ENCODE measurements around the gene GLI3. TPM values are rescaled to one million over a fixed set of nuclear protein-coding genes. Genes with fewer than 3 reads are reported as not detected.

The GLI3 gene
- total and polyA plus RNA-seq, 3 experiments from 2014 or later = 0.16 to 0.46 (median 0.44) TPM

GRCh38 chr7:42026622-42027197 is 210.3 kb downstream of the GLI3 start:
- CTCF ChIA-PET = interaction anchor here (1.0 kb wide), 1 partner anchor 11 kb away, joined by 3 read pairs; no protein-coding TSS in a partner anchor
- H3K4me3 Mint-ChIP-seq = no peak overlapping the region
- H3K36me3 Mint-ChIP-seq = no peaks in the 10 kb centered on the region
- no peak overlapping the region for H3K27ac Mint-ChIP-seq
- Histone ChIP-seq H3K4me3 (ENCODE audit: low read length) (no peak overlapping the region), H3K36me3 (ENCODE audit: insufficient read depth, low read length) (no peaks in the 10 kb centered on the region), H3K27ac (ENCODE audit: low read depth, low read length) (no peak overlapping the region), H3K9me3 (ENCODE audit: low read length) (no peaks in the 10 kb centered on the region), H3K4me1 (ENCODE audit: insufficient read depth, low read length) (no peaks in the 10 kb centered on the region), H3K27me3 (ENCODE audit: insufficient read depth, low read length, poor library complexity, severe bottlenecking) (no peaks in the 10 kb centered on the region)
- H3K4me1 Mint-ChIP-seq = no peaks in the 10 kb centered on the region
- H3K9me3 Mint-ChIP-seq = peaks cover 0 to 4% (median 0%) of the 10 kb centered on the region in 5 donors
- POLR2A ChIA-PET = no interaction called here
- peaks cover 0 to 5% of the 10 kb centered on the region in 2 donors for H3K27me3 Mint-ChIP-seq
- no peak for DNase-seq

GRCh38 chr7:42025635-42026375 is 211.2 kb downstream of the GLI3 start:
- POLR2A ChIA-PET = no interaction called here
- H3K36me3 Mint-ChIP-seq = no peaks in the 10 kb centered on the region
- no peaks in the 10 kb centered on the region for H3K9me3 ChIP-seq (ENCODE audit: low read length)
- H3K27me3 Mint-ChIP-seq = peaks cover 0 to 5% of the 10 kb centered on the region in 2 donors
- no peaks in the 10 kb centered on the region for H3K4me1 ChIP-seq (ENCODE audit: insufficient read depth, low read length)
- CTCF ChIA-PET = interaction anchor here (1.0 kb wide), 1 partner anchor 10 kb away, joined by 3 read pairs; no protein-coding TSS in a partner anchor
- no peaks in the 10 kb centered on the region for H3K4me1 Mint-ChIP-seq
- DNase-seq = no peak
- H3K4me3 Mint-ChIP-seq = no peak overlapping the region
- no peak overlapping the region for H3K4me3 ChIP-seq (ENCODE audit: low read length)
- H3K27ac Mint-ChIP-seq = no peak overlapping the region
- H3K27me3 ChIP-seq (ENCODE audit: insufficient read depth, low read length, poor library complexity, severe bottlenecking) = no peaks in the 10 kb centered on the region
- H3K27ac ChIP-seq (ENCODE audit: low read depth, low read length) = no peak overlapping the region
- no peaks in the 10 kb centered on the region for H3K36me3 ChIP-seq (ENCODE audit: insufficient read depth, low read length)
- peaks cover 0 to 4% (median 0%) of the 10 kb centered on the region in 5 donors for H3K9me3 Mint-ChIP-seq

- no peak overlapping the region for H3K27ac ChIP-seq (ENCODE audit: low read depth, low read length)
- no peak for DNase-seq
- Mint-ChIP-seq H3K4me1 (no peaks in the 10 kb centered on the region), H3K27ac (no peak overlapping the region), H3K36me3 (no peaks in the 10 kb centered on the region), H3K4me3 (no peak overlapping the region), H3K27me3 (peaks cover 2 to 4% of the 10 kb centered on the region in 2 donors), H3K9me3 (peaks cover 0 to 2% (median 0%) of the 10 kb centered on the region in 5 donors)
- CTCF ChIA-PET = no interaction called here
- POLR2A ChIA-PET = no interaction called here
- no peaks in the 10 kb centered on the region for H3K27me3 ChIP-seq (ENCODE audit: insufficient read depth, low read length, poor library complexity, severe bottlenecking)
- H3K4me1 ChIP-seq (ENCODE audit: insufficient read depth, low read length) = no peaks in the 10 kb centered on the region
- H3K36me3 ChIP-seq (ENCODE audit: insufficient read depth, low read length) = no peaks in the 10 kb centered on the region
- no peaks in the 10 kb centered on the region for H3K9me3 ChIP-seq (ENCODE audit: low read length)
- H3K4me3 ChIP-seq (ENCODE audit: low read length) = no peak overlapping the region
Measured at GRCh38 chr7:42024537-42024936, 212.5 kb downstream of the GLI3 start.

GRCh38 chr7:42023262-42023661 is 213.7 kb downstream of the GLI3 start:
- no peaks in the 10 kb centered on the region for H3K27me3 ChIP-seq (ENCODE audit: insufficient read depth, low read length, poor library complexity, severe bottlenecking)
- no peak for DNase-seq
- Mint-ChIP-seq H3K9me3 (peaks cover 0 to 5% (median under 1%) of the 10 kb centered on the region in 5 donors), H3K27ac (no peak overlapping the region), H3K4me3 (no peak overlapping the region), H3K36me3 (no peaks in the 10 kb centered on the region), H3K27me3 (peaks cover 1 to 5% of the 10 kb centered on the region in 2 donors), H3K4me1 (no peaks in the 10 kb centered on the region)
- no peaks in the 10 kb centered on the region for H3K4me1 ChIP-seq (ENCODE audit: insufficient read depth, low read length)
- no peak overlapping the region for H3K4me3 ChIP-seq (ENCODE audit: low read length)
- H3K36me3 ChIP-seq (ENCODE audit: insufficient read depth, low read length) = no peaks in the 10 kb centered on the region
- CTCF ChIA-PET = no interaction called here
- no peak overlapping the region for H3K27ac ChIP-seq (ENCODE audit: low read depth, low read length)
- H3K9me3 ChIP-seq (ENCODE audit: low read length) = no peaks in the 10 kb centered on the region
- POLR2A ChIA-PET = interaction anchor here (0.7 kb wide), 1 partner anchor 118 kb away, joined by 4 read pairs; no protein-coding TSS in a partner anchor

GRCh38 chr7:42022791-42023190 is 214.2 kb downstream of the GLI3 start:
- Mint-ChIP-seq H3K27me3 (peaks cover 1 to 10% of the 10 kb centered on the region in 2 donors), H3K4me3 (no peak overlapping the region), H3K9me3 (peaks cover 0 to 5% (median 2%) of the 10 kb centered on the region in 5 donors), H3K36me3 (no peaks in the 10 kb centered on the region), H3K4me1 (no peaks in the 10 kb centered on the region), H3K27ac (no peak overlapping the region)
- CTCF ChIA-PET = no interaction called here
- no peak overlapping the region for H3K4me3 ChIP-seq (ENCODE audit: low read length)
- POLR2A ChIA-PET = interaction anchor here (0.7 kb wide), 1 partner anchor 119 kb away, joined by 4 read pairs; no protein-coding TSS in a partner anchor
- H3K9me3 ChIP-seq (ENCODE audit: low read length) = no peaks in the 10 kb centered on the region
- no peaks in the 10 kb centered on the region for H3K27me3 ChIP-seq (ENCODE audit: insufficient read depth, low read length, poor library complexity, severe bottlenecking)
- no peak overlapping the region for H3K27ac ChIP-seq (ENCODE audit: low read depth, low read length)
- no peaks in the 10 kb centered on the region for H3K36me3 ChIP-seq (ENCODE audit: insufficient read depth, low read length)
- H3K4me1 ChIP-seq (ENCODE audit: insufficient read depth, low read length) = no peaks in the 10 kb centered on the region
- no peak for DNase-seq

GRCh38 chr7:42022056-42022455 is 215.0 kb downstream of the GLI3 start:
- Mint-ChIP-seq H3K36me3 (no peaks in the 10 kb centered on the region), H3K4me1 (no peaks in the 10 kb centered on the region), H3K4me3 (no peak overlapping the region), H3K27me3 (peaks cover 1 to 10% of the 10 kb centered on the region in 2 donors), H3K9me3 (peaks cover 0 to 5% (median 2%) of the 10 kb centered on the region in 5 donors), H3K27ac (no peak overlapping the region)
- H3K27me3 ChIP-seq (ENCODE audit: insufficient read depth, low read length, poor library complexity, severe bottlenecking) = no peaks in the 10 kb centered on the region
- H3K9me3 ChIP-seq (ENCODE audit: low read length) = no peaks in the 10 kb centered on the region
- H3K4me3 ChIP-seq (ENCODE audit: low read length) = no peak overlapping the region
- no peaks in the 10 kb centered on the region for H3K4me1 ChIP-seq (ENCODE audit: insufficient read depth, low read length)
- no peak for DNase-seq
- no peak overlapping the region for H3K27ac ChIP-seq (ENCODE audit: low read depth, low read length)
- no peaks in the 10 kb centered on the region for H3K36me3 ChIP-seq (ENCODE audit: insufficient read depth, low read length)
- ChIA-PET CTCF (no interaction called here), POLR2A (no interaction called here)

- Histone ChIP-seq H3K4me3 (ENCODE audit: low read length) (no peak overlapping the region), H3K4me1 (ENCODE audit: insufficient read depth, low read length) (no peaks in the 10 kb centered on the region), H3K27ac (ENCODE audit: low read depth, low read length) (no peak overlapping the region), H3K27me3 (ENCODE audit: insufficient read depth, low read length, poor library complexity, severe bottlenecking) (no peaks in the 10 kb centered on the region), H3K9me3 (ENCODE audit: low read length) (no peaks in the 10 kb centered on the region), H3K36me3 (ENCODE audit: insufficient read depth, low read length) (no peaks in the 10 kb centered on the region)
- CTCF ChIA-PET = no interaction called here
- Mint-ChIP-seq H3K4me1 (no peaks in the 10 kb centered on the region), H3K27me3 (peaks cover 1 to 10% of the 10 kb centered on the region in 2 donors), H3K36me3 (no peaks in the 10 kb centered on the region), H3K9me3 (peaks cover 0 to 8% (median 2%) of the 10 kb centered on the region in 5 donors), H3K27ac (no peak overlapping the region), H3K4me3 (no peak overlapping the region)
- POLR2A ChIA-PET = no interaction called here
- no peak for DNase-seq
Measured at GRCh38 chr7:42021631-42022030, 215.4 kb downstream of the GLI3 start.

GRCh38 chr7:42020061-42020460 is 216.9 kb downstream of the GLI3 start:
- H3K4me1 ChIP-seq (ENCODE audit: insufficient read depth, low read length) = no peaks in the 10 kb centered on the region
- POLR2A ChIA-PET = no interaction called here
- peaks cover 1 to 10% of the 10 kb centered on the region in 2 donors for H3K27me3 Mint-ChIP-seq
- DNase-seq = no peak
- peaks cover 0 to 13% (median 2%) of the 10 kb centered on the region in 5 donors for H3K9me3 Mint-ChIP-seq
- no peaks in the 10 kb centered on the region for H3K36me3 Mint-ChIP-seq
- H3K9me3 ChIP-seq (ENCODE audit: low read length) = no peaks in the 10 kb centered on the region
- no peak overlapping the region for H3K4me3 Mint-ChIP-seq
- H3K4me3 ChIP-seq (ENCODE audit: low read length) = no peak overlapping the region
- no peaks in the 10 kb centered on the region for H3K36me3 ChIP-seq (ENCODE audit: insufficient read depth, low read length)
- no peak overlapping the region for H3K27ac ChIP-seq (ENCODE audit: low read depth, low read length)
- CTCF ChIA-PET = no interaction called here
- H3K27ac Mint-ChIP-seq = no peak overlapping the region
- H3K27me3 ChIP-seq (ENCODE audit: insufficient read depth, low read length, poor library complexity, severe bottlenecking) = no peaks in the 10 kb centered on the region
- H3K4me1 Mint-ChIP-seq = no peaks in the 10 kb centered on the region

Measured in CD8-positive, alpha-beta memory T cell (primary cell).